Activated CD4-positive, alpha-beta T cell treated with anti-CD3 and anti-CD28 coated beads for 36 hours (primary cell): ENCODE data around the gene GALNT18. TPM values are rescaled to one million over a fixed set of nuclear protein-coding genes. Genes with fewer than 3 reads are reported as not detected.

ENCODE experiments used
- ATAC-seq: fragments of 200-7000 bp; cut with Tn5 transposase; one replicate; pipeline ENCODE4 v1.10.0; 2021; ENCODE audit warnings: mild to moderate bottlenecking, moderate library complexity
- CTCF ChIA-PET: fragments of 350-600 bp; sonication (Branson Sonifier 250); formaldehyde crosslinking; loops from one replicate; lab custom pipeline; 2021; ENCODE audit warnings: antibody characterized with exemption; lab: Charles Lee
- POLR2A ChIA-PET: fragments of 350-600 bp; sonication (Branson Sonifier 250); formaldehyde crosslinking; loops from one replicate; lab custom pipeline; 2021; ENCODE audit warnings: antibody characterized with exemption, inconsistent platforms; lab: Charles Lee
- DNase-seq: peaks from one replicate; pipeline ENCODE4 v3.0.0-alpha.2; 2020
- H3K27ac Mint-ChIP-seq: one replicate; pipeline ENCODE4 v1.8.0; 2021; ENCODE audit warnings: mixed read lengths
- H3K27me3 Mint-ChIP-seq: one replicate; pipeline ENCODE4 v1.8.0; 2021; ENCODE audit warnings: mixed read lengths
- H3K36me3 Mint-ChIP-seq: one replicate; pipeline ENCODE4 v1.8.0; 2021; ENCODE audit warnings: low read depth, mixed read lengths
- H3K4me1 Mint-ChIP-seq: one replicate; pipeline ENCODE4 v1.8.0; 2021; ENCODE audit warnings: mixed read lengths
- H3K4me3 Mint-ChIP-seq: one replicate; pipeline ENCODE4 v1.8.0; 2021; ENCODE audit warnings: mild to moderate bottlenecking, moderate library complexity, mixed read lengths
- H3K9me3 Mint-ChIP-seq: one replicate; pipeline ENCODE4 v1.8.0; 2021; ENCODE audit warnings: low read depth, mixed read lengths
- intact Hi-C, 2 experiments: fragments of 100-400 bp; cut with DNase I in 1 of 2; cut with micrococcal nuclease in 1 of 2; formaldehyde crosslinking; loops; one replicate each; pipeline versions ENCODE4 v1.14.2 to v1.15.1; 2022 to 2024; cut with DNase I, micrococcal nuclease
- total RNA-seq, 2 experiments: library from RNA; stranded (reverse); gene quantifications; one replicate each; pipeline ENCODE4 v1.2.3, GENCODE V29; 2021

GALNT18 gene
- total RNA-seq, 2 experiments from 2014 or later, result 6.9 to 8.8 TPM

DNA sequence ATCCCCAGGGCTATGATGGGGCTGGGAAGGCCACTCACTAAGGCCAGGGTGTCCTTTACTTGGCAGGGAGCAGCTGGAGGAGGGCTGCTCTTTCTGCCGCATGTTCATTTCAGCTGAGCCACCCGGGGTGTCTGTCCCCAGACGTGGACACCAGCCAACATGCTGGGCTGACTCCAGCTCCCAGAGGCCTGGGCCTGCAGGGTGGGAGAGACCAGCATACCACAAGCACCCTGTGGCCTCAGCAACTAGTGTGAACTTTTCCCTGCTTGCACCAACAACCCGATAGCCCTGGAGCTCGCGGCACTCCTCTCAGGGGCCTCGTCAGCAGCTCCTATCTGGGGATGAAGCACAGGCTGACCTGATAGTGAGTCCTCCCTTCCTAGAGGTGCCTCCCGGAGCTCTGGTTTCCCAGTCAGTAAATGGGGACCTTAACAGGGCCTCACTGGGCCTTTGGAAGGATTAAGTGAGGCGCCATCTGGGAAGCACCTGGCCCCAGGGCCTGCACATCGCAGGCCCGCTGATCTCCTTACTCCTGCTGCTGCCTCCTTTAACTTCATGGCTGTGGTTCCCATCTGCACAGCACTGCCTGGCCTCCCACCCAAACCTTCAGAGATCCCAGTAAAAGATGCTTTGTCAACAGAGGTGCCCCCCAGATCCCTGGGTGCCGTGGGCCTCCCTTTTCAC, 83.4 kb downstream of the GALNT18 start:
- POLR2A ChIA-PET, result interaction anchor here (0.9 kb wide), 1 partner anchor 17 kb away, joined by 3 read pairs; no protein-coding TSS in a partner anchor
- DNase-seq (no peak), ATAC-seq (no peak)
- Mint-ChIP-seq H3K9me3 (no peaks in the 10 kb centered on the region), H3K4me3 (no peak overlapping the region), H3K36me3 (no peaks in the 10 kb centered on the region), H3K27me3 (no peaks in the 10 kb centered on the region), H3K27ac (no peak overlapping the region), H3K4me1 (no peaks in the 10 kb centered on the region)
- CTCF ChIA-PET, result no interaction called here
- intact Hi-C loops, result no loop called here

DNA sequence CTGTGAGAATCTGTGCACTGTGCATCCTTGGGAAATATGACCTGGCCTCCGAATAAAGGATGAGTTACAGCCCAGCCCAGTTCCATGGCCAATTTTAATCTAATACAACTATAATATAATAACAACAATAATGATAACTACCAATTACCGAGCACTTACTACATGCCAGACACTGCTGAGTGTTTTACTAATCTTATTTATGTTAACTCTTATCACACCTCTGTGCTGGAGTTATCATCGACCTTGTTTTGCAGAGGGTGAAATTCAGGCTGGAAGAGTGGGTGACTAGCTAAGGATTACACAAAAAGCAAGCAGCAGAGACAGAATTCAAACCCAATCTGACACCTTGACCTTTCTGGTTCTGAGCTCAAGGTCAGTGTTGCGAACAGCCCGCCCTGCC, 83.9 kb downstream of the GALNT18 start:
- ChIA-PET CTCF (no interaction called here), POLR2A (interaction anchor here (0.5 to 0.9 kb wide), 2 partner anchors 17 to 137 kb away, joined by 3 read pairs; no protein-coding TSS in a partner anchor)
- no peaks in the 10 kb centered on the region for H3K9me3 Mint-ChIP-seq
- ATAC-seq, result no peak
- H3K27ac Mint-ChIP-seq, result no peak overlapping the region
- H3K36me3 Mint-ChIP-seq, result no peaks in the 10 kb centered on the region
- intact Hi-C loops, result no loop called here
- no peak overlapping the region for H3K4me3 Mint-ChIP-seq
- DNase-seq, result no peak
- H3K27me3 Mint-ChIP-seq, result no peaks in the 10 kb centered on the region
- H3K4me1 Mint-ChIP-seq, result no peaks in the 10 kb centered on the region

DNA sequence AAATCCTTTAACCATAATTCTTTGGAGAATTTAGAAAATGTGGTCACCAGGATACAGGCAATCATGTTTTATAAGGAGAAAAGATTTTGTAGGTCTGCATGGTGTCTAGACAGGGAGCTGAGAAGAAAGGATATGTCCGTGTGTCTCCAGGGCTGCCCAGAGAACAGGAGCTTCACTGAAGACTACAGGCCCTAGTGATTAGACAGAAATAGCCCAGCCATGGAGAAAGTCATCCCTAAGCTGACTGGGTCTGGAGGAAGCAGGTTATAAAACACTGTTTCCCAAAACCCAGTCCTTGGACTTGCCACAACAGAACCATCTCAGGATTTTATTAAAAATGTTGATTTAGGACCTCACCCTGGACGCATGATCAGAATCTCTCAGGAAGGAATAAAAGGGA, 84.4 kb downstream of the GALNT18 start:
- Mint-ChIP-seq H3K9me3 (no peaks in the 10 kb centered on the region), H3K4me1 (no peaks in the 10 kb centered on the region), H3K4me3 (no peak overlapping the region), H3K36me3 (no peaks in the 10 kb centered on the region), H3K27me3 (no peaks in the 10 kb centered on the region), H3K27ac (no peak overlapping the region)
- CTCF ChIA-PET, result no interaction called here
- POLR2A ChIA-PET, result interaction anchor here (0.5 kb wide), 1 partner anchor 136 kb away, joined by 3 read pairs; no protein-coding TSS in a partner anchor
- ATAC-seq (no peak), DNase-seq (no peak)
- intact Hi-C loops, result no loop called here

DNA sequence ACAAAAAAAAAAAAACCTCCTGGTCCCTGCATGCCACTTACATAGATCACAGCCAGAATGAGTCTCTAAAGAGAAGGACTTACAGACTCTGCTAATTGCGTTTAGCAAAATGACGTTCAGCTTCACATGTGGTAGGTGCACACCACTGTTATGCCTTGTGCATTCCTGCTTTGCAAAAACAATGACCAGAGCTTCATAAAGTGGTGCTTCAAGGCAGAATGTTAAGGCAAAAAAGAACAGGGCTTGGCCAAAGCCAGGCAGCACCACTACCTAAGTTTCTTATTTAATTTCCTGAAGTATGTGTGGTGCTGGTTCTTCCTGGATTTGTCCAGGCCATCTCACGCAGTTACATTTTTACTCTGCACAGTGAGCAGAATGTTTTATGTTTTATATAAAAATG, 85.2 kb downstream of the GALNT18 start:
- Mint-ChIP-seq H3K27me3 (no peaks in the 10 kb centered on the region), H3K4me3 (no peak overlapping the region), H3K27ac (no peak overlapping the region), H3K9me3 (no peaks in the 10 kb centered on the region), H3K4me1 (no peaks in the 10 kb centered on the region), H3K36me3 (no peaks in the 10 kb centered on the region)
- CTCF ChIA-PET, result no interaction called here
- DNase-seq (no peak), ATAC-seq (no peak)
- intact Hi-C loops, result no loop called here
- POLR2A ChIA-PET, result no interaction called here

DNA sequence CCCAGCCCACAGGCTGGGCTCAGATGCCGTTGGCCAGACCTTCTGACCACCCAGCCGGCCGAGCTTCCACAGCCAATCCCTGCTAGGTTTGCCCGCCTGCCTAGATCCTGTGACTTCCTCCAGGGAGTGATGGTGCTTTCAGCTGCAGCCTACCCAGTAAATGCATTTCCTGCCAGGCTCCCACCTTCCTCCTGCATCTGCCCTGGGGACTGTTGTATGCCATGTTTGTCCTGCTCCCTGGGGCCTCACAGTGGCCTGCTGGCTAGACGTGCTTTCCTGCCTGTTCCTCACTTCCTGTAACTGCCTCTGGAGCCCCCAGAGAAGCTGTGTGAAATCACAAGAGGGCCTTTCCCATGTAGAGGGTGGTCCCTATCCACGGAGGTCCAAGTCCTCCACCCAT, 86.2 kb downstream of the GALNT18 start:
- DNase-seq, result no peak
- ChIA-PET POLR2A (no interaction called here), CTCF (no interaction called here)
- ATAC-seq, result no peak
- intact Hi-C loops, result no loop called here
- H3K27me3 Mint-ChIP-seq, result no peaks in the 10 kb centered on the region
- no peaks in the 10 kb centered on the region for H3K36me3 Mint-ChIP-seq
- H3K4me3 Mint-ChIP-seq, result no peak overlapping the region
- no peaks in the 10 kb centered on the region for H3K9me3 Mint-ChIP-seq
- no peak overlapping the region for H3K27ac Mint-ChIP-seq
- no peaks in the 10 kb centered on the region for H3K4me1 Mint-ChIP-seq

DNA sequence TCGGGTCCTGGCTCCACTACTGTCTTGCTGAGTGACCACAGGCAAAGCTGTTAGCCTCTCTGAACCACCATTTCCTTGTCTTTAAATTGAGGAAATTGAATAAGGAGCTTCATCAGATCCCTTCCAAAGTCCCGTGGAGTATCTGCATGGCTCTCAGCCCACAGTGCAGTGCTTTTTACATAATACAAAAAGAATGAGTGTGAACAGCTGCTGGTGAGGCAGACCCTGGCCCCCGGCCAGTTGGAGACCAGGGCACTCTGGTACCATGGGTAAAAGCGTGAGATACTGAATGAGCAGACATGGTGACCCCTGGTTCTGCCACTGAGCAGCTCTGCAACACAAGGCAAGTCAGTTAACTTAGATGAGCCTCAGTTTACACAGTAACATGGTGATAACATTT, 86.8 kb downstream of the GALNT18 start:
- no peak for ATAC-seq
- ChIA-PET POLR2A (no interaction called here), CTCF (no interaction called here)
- no peak for DNase-seq
- no peaks in the 10 kb centered on the region for H3K9me3 Mint-ChIP-seq
- H3K27ac Mint-ChIP-seq, result no peak overlapping the region
- no peaks in the 10 kb centered on the region for H3K4me1 Mint-ChIP-seq
- no peaks in the 10 kb centered on the region for H3K36me3 Mint-ChIP-seq
- H3K27me3 Mint-ChIP-seq, result no peaks in the 10 kb centered on the region
- intact Hi-C loops, result no loop called here
- H3K4me3 Mint-ChIP-seq, result no peak overlapping the region

DNA sequence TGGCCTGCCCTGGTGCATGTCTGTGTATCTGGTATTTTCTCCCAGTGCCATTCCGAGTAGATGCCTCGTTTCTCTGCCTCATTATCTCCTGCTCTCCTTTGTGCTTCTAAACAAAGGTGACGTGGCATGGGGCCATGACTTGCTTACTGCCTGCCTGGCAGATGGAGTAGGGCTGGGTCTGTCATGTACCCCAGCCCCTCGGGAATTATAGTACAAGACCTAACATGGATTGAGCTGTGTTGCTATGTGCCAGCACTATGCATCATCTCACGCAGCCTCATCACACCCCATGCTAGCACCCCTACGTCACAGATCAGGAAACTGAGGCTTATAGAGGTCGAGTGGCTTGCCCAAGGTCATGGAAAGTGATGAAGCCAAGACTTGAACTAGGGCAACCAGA, 88.1 kb downstream of the GALNT18 start:
- Mint-ChIP-seq H3K4me3 (no peak overlapping the region), H3K36me3 (no peaks in the 10 kb centered on the region), H3K9me3 (no peaks in the 10 kb centered on the region), H3K27ac (no peak overlapping the region), H3K27me3 (no peaks in the 10 kb centered on the region), H3K4me1 (no peaks in the 10 kb centered on the region)
- ChIA-PET POLR2A (no interaction called here), CTCF (no interaction called here)
- DNase-seq (no peak), ATAC-seq (no peak)
- intact Hi-C loops, result no loop called here

DNA sequence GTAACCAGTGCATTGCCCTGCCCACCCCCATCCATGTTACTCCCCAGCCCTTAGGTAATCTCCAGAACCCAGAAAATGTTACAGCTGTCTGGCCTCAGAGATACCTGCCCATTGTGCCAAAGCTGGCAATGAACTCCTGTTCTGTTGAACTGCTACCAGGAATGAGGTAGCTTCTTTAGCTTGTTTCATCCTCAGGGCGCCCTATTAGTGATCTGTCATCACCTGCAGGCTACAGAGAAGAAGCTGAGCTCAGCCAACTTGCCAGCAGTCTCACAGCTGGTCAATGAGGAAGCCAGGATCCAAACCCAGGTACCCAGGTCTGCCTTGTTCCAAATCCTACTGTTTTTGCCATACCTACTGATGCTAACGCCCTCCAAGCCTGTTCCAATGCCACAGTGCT, 88.7 kb downstream of the GALNT18 start:
- H3K36me3 Mint-ChIP-seq, result no peaks in the 10 kb centered on the region
- intact Hi-C loops, result no loop called here
- H3K27ac Mint-ChIP-seq, result no peak overlapping the region
- DNase-seq, result no peak
- POLR2A ChIA-PET, result no interaction called here
- CTCF ChIA-PET, result interaction anchor here (1.3 kb wide), 1 partner anchor 10 kb away, joined by 5 read pairs; no protein-coding TSS in a partner anchor
- no peak overlapping the region for H3K4me3 Mint-ChIP-seq
- ATAC-seq, result no peak
- H3K27me3 Mint-ChIP-seq, result no peaks in the 10 kb centered on the region
- H3K9me3 Mint-ChIP-seq, result no peaks in the 10 kb centered on the region
- H3K4me1 Mint-ChIP-seq, result no peaks in the 10 kb centered on the region

DNA sequence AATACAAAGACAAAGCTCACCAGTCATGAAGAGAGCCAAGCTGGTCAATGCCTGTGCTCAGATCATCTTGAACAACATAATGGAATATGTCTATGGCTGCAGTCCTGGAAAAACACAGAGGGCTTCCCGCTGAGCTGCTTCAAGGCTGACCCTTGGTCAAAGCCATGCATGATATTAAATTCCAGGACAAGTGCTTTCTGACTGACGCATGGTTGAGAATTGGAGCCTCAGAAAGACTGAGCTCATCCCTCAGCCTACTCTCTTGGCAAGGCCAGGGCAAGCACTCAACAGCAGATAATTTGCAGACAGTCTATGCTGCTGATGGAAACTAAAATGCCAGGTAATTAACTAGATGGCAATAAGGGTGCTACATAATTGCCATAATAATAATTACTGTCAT, 89.2 kb downstream of the GALNT18 start:
- no peak for ATAC-seq
- H3K9me3 Mint-ChIP-seq, result no peaks in the 10 kb centered on the region
- CTCF ChIA-PET, result interaction anchor here (0.6 to 1.3 kb wide), 2 partner anchors 9 to 1209 kb away, joined by 3 to 5 read pairs; no protein-coding TSS in a partner anchor

DNA sequence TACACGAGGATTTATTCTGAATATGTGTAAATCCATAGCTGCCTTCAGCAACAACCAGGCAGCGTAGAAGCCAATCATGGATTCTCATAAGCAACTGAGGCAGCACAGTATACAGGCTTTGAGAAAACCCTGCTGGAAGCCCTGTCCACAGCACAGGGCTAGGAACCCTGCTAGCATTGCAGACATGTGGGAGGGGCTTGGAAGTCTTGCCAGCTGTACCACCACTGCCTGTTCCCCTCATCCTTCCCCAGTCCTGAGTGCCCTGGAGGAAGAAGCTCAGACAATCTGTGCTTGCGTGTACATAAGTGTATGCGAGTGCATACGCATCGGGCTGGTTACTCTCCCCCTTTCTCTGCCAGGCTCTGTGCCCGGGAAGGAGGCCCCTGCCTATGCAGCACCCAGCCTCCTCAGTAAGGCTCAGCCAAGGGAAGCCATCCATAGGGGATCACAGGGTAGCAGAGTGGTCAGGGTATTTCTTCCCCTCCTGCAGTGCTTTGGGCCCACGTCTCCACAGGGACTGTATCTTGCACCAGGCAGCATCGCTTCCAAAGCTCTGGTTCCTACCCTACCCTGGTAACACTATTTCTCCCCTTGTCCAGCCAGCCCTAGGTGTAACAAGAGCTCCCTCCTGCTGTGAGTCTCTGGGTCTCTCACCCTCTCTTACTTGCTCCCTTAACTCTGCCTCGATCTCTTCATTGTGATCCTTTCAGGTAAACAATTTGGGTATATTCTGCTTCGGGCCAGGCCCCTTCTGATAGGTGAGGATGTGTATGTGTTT, 90.5 kb downstream of the GALNT18 start:
- no peak for ATAC-seq
- POLR2A ChIA-PET, result no interaction called here
- Mint-ChIP-seq H3K4me3 (no peak overlapping the region), H3K36me3 (no peaks in the 10 kb centered on the region), H3K4me1 (no peaks in the 10 kb centered on the region), H3K27me3 (no peaks in the 10 kb centered on the region), H3K27ac (no peak overlapping the region), H3K9me3 (no peaks in the 10 kb centered on the region)
- DNase-seq, result no peak
- CTCF ChIA-PET, result no interaction called here
- intact Hi-C loops, result no loop called here

More for the DNA sequence above, 89.2 kb downstream of the GALNT18 start:
- no peak for DNase-seq
- intact Hi-C loops, result no loop called here
- no peak overlapping the region for H3K27ac Mint-ChIP-seq
- H3K27me3 Mint-ChIP-seq, result no peaks in the 10 kb centered on the region
- POLR2A ChIA-PET, result no interaction called here
- H3K4me1 Mint-ChIP-seq, result no peaks in the 10 kb centered on the region
- no peaks in the 10 kb centered on the region for H3K36me3 Mint-ChIP-seq
- no peak overlapping the region for H3K4me3 Mint-ChIP-seq

DNA sequence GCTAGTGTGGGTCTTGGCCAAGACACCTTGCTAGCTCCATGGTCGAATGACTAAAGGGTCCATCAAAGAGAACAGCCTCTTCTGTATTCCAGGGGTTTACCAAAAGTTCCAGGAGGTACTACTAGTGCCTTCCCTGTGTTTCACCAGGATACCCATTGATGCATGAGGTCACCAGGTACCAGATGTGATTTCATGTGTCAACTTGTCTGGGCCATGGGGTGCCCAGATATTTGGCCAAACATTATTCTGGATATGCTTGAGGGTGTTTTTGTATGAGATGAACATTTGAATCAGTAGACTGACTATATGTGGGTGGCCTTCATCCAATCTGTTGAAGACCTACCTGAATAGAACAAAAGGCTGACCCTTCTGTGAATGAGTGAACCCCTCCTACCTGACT, 92.8 kb downstream of the GALNT18 start:
- no peak overlapping the region for H3K4me3 Mint-ChIP-seq
- peaks cover 8% of the 10 kb centered on the region for H3K27me3 Mint-ChIP-seq
- no peaks in the 10 kb centered on the region for H3K36me3 Mint-ChIP-seq
- CTCF ChIA-PET, result no interaction called here
- ATAC-seq, result no peak
- H3K27ac Mint-ChIP-seq, result no peak overlapping the region
- POLR2A ChIA-PET, result no interaction called here
- intact Hi-C loops, result no loop called here
- no peaks in the 10 kb centered on the region for H3K4me1 Mint-ChIP-seq
- H3K9me3 Mint-ChIP-seq, result no peaks in the 10 kb centered on the region
- DNase-seq, result no peak

DNA sequence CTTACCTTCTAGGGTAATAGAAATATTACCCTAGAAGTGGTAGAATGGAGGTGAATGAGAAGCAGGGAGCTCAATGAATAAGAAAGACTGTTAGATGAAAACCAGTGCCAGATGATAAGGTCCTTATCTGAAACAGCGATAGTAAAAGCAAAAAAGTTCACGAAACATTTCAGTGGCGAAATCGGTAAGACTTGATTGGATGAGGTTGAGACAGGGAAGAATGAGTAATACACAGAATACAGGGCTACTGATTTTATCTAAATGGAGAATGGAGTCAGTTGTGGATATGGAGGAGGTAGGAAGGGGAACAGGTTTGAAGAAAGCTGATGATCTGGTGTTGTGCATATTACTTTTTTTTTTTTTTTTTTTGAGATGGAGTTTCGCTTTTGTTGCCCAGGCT, 96.5 kb downstream of the GALNT18 start:
- H3K4me1 Mint-ChIP-seq, result peaks cover 7% of the 10 kb centered on the region
- ChIA-PET CTCF (no interaction called here), POLR2A (no interaction called here)
- ATAC-seq (no peak), DNase-seq (no peak)
- H3K27me3 Mint-ChIP-seq, result peaks cover 10% of the 10 kb centered on the region
- H3K4me3 Mint-ChIP-seq, result no peak overlapping the region
- H3K27ac Mint-ChIP-seq, result no peak overlapping the region
- no peaks in the 10 kb centered on the region for H3K9me3 Mint-ChIP-seq
- intact Hi-C loops, result no loop called here
- H3K36me3 Mint-ChIP-seq, result no peaks in the 10 kb centered on the region
